K562 (cell line): ENCODE measurements around the gene DHX35. TPM values are rescaled to one million over a fixed set of nuclear protein-coding genes. Genes with fewer than 3 reads are reported as not detected.

Source experiments
- ATAC-seq: fragments of 200-7000 bp; cut with Tn5 transposase; 3 replicates; pipeline ENCODE4 v1.9.1; 2020; ENCODE audit warnings: moderate library complexity
- BruUV-seq: library from RNA; stranded (reverse); fragments of 400-500 nt; replicated peaks from 2 replicates; lab custom pipeline; 2021; lab: Mats Ljungman, UMichigan
- CTCF ChIA-PET: fragments of 300-600 bp; formaldehyde crosslinking; extraction: SDS; loops from one replicate; lab custom pipeline; 2021; ENCODE audit warnings: low intra/inter-chr PET ratio; lab: Yijun Ruan, JAX
- POLR2A ChIA-PET: fragments of 300-600, 350-650 bp; sonication (Branson Sonifier 250); formaldehyde crosslinking; extraction: SDS; loops from one replicate; lab custom pipeline; 2021; ENCODE audit warnings: antibody characterized with exemption, inconsistent platforms; lab: Yijun Ruan, JAX
- DNase-seq, 4 experiments: peaks; one replicate each; pipeline versions ENCODE4 v3.0.0 to v3.0.0-alpha.2; 2011 to 2018; ENCODE audit warnings: low spot score in 3 of 4, mixed read lengths in 3 of 4; ENCODE audit errors: extremely low read depth in 1 of 4
- FAIRE-seq: peaks from 2 replicates; lab custom pipeline; 2011; peaks lifted over from hg19 to GRCh38; lab: Jason Lieb, UNC
- H2AFZ ChIP-seq: 2 replicates; pipeline ENCODE4 v1.6.0; 2011; ENCODE audit warnings: low read depth, low read length, control low read depth, inconsistent platforms
- H3K27ac ChIP-seq: fragments of 200-600 bp; 3 replicates; pipeline ENCODE4 v1.8.0; 2011; ENCODE audit warnings: low read depth, mild to moderate bottlenecking, control low read depth, inconsistent platforms, low read length, moderate library complexity, mixed read lengths; ENCODE audit errors: extremely low read depth
- H3K27me3 ChIP-seq, 2 experiments: fragments of 300-600 bp in 1 of 2; 2 replicates in 1 of 2; 3 replicates in 1 of 2; pipeline versions ENCODE4 v1.6.0 to v1.8.0; 2011; ENCODE audit warnings: inconsistent platforms in 2 of 2, low read length in 2 of 2, mild to moderate bottlenecking in 1 of 2, mixed read lengths in 1 of 2, moderate library complexity in 1 of 2; ENCODE audit not compliant: control insufficient read depth in 2 of 2, insufficient read depth in 2 of 2
- H3K36me3 ChIP-seq: fragments of 300-600 bp; 3 replicates; pipeline ENCODE4 v1.8.0; 2011; ENCODE audit warnings: mild to moderate bottlenecking, low read length, inconsistent platforms; ENCODE audit not compliant: control insufficient read depth, insufficient read depth
- H3K4me1 ChIP-seq, 2 experiments: fragments of 200-600 bp in 1 of 2; replicated peaks in 1 of 2; 2 replicates in 1 of 2; 3 replicates in 1 of 2; pipeline versions ENCODE4 v1.5.1 to v1.8.0; 2011; ENCODE audit warnings: inconsistent platforms in 2 of 2, low read length in 2 of 2, mild to moderate bottlenecking in 1 of 2, mixed read lengths in 1 of 2, moderate library complexity in 1 of 2; ENCODE audit not compliant: control insufficient read depth in 2 of 2, insufficient read depth in 2 of 2
- H3K4me2 ChIP-seq: 2 replicates; pipeline ENCODE4 v1.6.1; 2011; ENCODE audit warnings: low read length, control low read depth, inconsistent platforms, mixed read lengths; ENCODE audit not compliant: insufficient read depth
- H3K4me3 ChIP-seq: fragments of 200-600 bp; sonication (generic), shearing (Covaris generic); 2 replicates; pipeline ENCODE4 v1.5.1; 2016; ENCODE audit warnings: control low read depth, inconsistent platforms
- H3K79me2 ChIP-seq: fragments of 200-600 bp; 3 replicates; pipeline ENCODE4 v1.8.0; 2011; ENCODE audit warnings: low read length, inconsistent platforms; ENCODE audit not compliant: control insufficient read depth, insufficient read depth
- H3K9ac ChIP-seq, 2 experiments: 2 replicates each; pipeline versions ENCODE4 v1.6.0 to v1.6.1; 2011; ENCODE audit warnings: low read depth in 2 of 2, low read length in 2 of 2, control low read depth in 1 of 2, inconsistent platforms in 1 of 2, mild to moderate bottlenecking in 1 of 2, mixed read lengths in 1 of 2; ENCODE audit not compliant: insufficient read depth in 1 of 2
- H3K9me1 ChIP-seq: one replicate; pipeline ENCODE4 v1.6.0; 2011; ENCODE audit warnings: inconsistent platforms, mild to moderate bottlenecking, low read length, moderate library complexity; ENCODE audit not compliant: control insufficient read depth, insufficient read depth
- H3K9me3 ChIP-seq: replicated peaks from 2 replicates; pipeline ENCODE4 v1.5.1; 2011; ENCODE audit warnings: low read depth, low read length, inconsistent platforms; ENCODE audit not compliant: control insufficient read depth, insufficient read depth
- H4K20me1 ChIP-seq: replicated peaks from 2 replicates; pipeline ENCODE4 v1.6.1; 2011; ENCODE audit warnings: low read length, inconsistent platforms, mixed read lengths; ENCODE audit not compliant: control insufficient read depth, insufficient read depth
- ARID1B ChIP-seq: fragments of 450-650 bp; IDR thresholded peaks from 2 replicates; pipeline ENCODE4 v1.6.1; 2016; ENCODE audit warnings: antibody characterized with exemption, mild to moderate bottlenecking, inconsistent platforms
- ARID2 ChIP-seq: fragments of 450-650 bp; IDR thresholded peaks from 2 replicates; pipeline ENCODE4 v1.6.1; 2017; ENCODE audit warnings: antibody characterized with exemption, mild to moderate bottlenecking
- CLOCK ChIP-seq: fragments of 250-450 bp; sonication (Bioruptor Pico); IDR thresholded peaks from 2 replicates; pipeline ENCODE4 v1.4.0; 2020; ENCODE audit warnings: mild to moderate bottlenecking, moderate library complexity, borderline replicate concordance
- ETV5 ChIP-seq: sonication (generic); formaldehyde crosslinking; IDR thresholded peaks from 2 replicates; pipeline ENCODE4 v1.4.0; 2020; ENCODE audit warnings: low read depth, mild to moderate bottlenecking, missing genetic modification reagents
- HNRNPK ChIP-seq: fragments of 200-400 bp; formaldehyde crosslinking; IDR thresholded peaks from one replicate; pipeline ENCODE4 v1.6.1; 2018; ENCODE audit warnings: mild to moderate bottlenecking, low read depth, low read length; ENCODE audit not compliant: poor library complexity, severe bottlenecking
- NR2C2 ChIP-seq, 2 experiments: fragments of 200-800 bp in 1 of 2; sonication (Bioruptor generic) in 1 of 2; sonication (generic) in 1 of 2; formaldehyde crosslinking in 1 of 2; IDR thresholded peaks; 2 replicates each; pipeline versions ENCODE4 v1.6.1 to v1.8.0; 2016 to 2022; ENCODE audit warnings: mild to moderate bottlenecking in 1 of 2, missing compliant biosample characterization in 1 of 2, missing genetic modification characterization in 1 of 2, missing genetic modification reagents in 1 of 2
- RBBP5 ChIP-seq: fragments of 200-600 bp; sonication (generic); IDR thresholded peaks from 2 replicates; pipeline ENCODE4 v1.6.1; 2012; ENCODE audit warnings: borderline replicate concordance, mild to moderate bottlenecking, low read length, control low read depth, inconsistent platforms; ENCODE audit not compliant: insufficient read depth, poor library complexity, severe bottlenecking
- SREBF1 ChIP-seq: fragments of 150-350 bp; IDR thresholded peaks from 2 replicates; pipeline ENCODE4 v1.6.1; 2014; ENCODE audit warnings: antibody characterized with exemption, low read depth, low read length, borderline replicate concordance
- WGBS: fragments of 100-300 bp; shearing (Covaris generic); methylation state at CpG from one replicate; pipeline ENCODE4 v1.1.6; 2016; ENCODE audit warnings: low coverage, mixed read lengths; ENCODE audit not compliant: insufficient coverage; ENCODE audit errors: missing lambda C conversion rate; 5-methylcytosine and 5-hydroxymethylcytosine counted together
- in situ Hi-C: fragments of 300-500 bp; cut with MboI; formaldehyde crosslinking; loops from 4 replicates; pipeline ENCODE4 v1.15.0; 2018; ENCODE audit warnings: inconsistent platforms, mixed read lengths
- intact Hi-C: fragments of 100-400 bp; cut with micrococcal nuclease; formaldehyde crosslinking; loops from 2 replicates; pipeline ENCODE4 v1.14.2; 2022
- polyA plus RNA-seq, 8 experiments: library from polyadenylated mRNA; depleted of rRNA in 4 of 8; stranded (reverse) in 5 of 8; unstranded in 3 of 8; fragments of >200 nt; fragmentation: Nextera tagmentation in 2 of 8; fragmentation: Illumina TruSeq in 1 of 8; extraction: Ambion mirVana in 2 of 8; extraction: Trizol in 1 of 8; gene quantifications; 2 replicates each; pipeline versions ENCODE4 v1.2.1 to v1.2.3, GENCODE V29; 2011 to 2014; ENCODE audit warnings: inconsistent platforms in 1 of 8, missing spikeins in 1 of 8
- total RNA-seq, 7 experiments: library from RNA; depleted of rRNA in 6 of 7; stranded (reverse); fragments of >200 nt in 6 of 7; fragmentation: Illumina TruSeq in 2 of 7; extraction: Trizol in 2 of 7; gene quantifications; 2 replicates each; pipeline versions ENCODE4 v1.2.1 to v1.2.3, GENCODE V29; 2011 to 2021; ENCODE audit warnings: low replicate concordance in 1 of 7
- TF ChIP-seq, protein P1 (sequence below), 2 experiments: fragments of 450-650 bp in 1 of 2; IDR thresholded peaks; 2 replicates each; pipeline ENCODE4 v1.6.1; 2011 to 2017; ENCODE audit warnings: low read depth in 2 of 2, antibody characterized with exemption in 1 of 2, borderline replicate concordance in 1 of 2, low read length in 1 of 2, mild to moderate bottlenecking in 1 of 2, mixed read lengths in 1 of 2; ENCODE audit not compliant: control insufficient read depth in 1 of 2
- TF ChIP-seq, protein P2 (sequence below): fragments of 250-450 bp; sonication (Bioruptor Pico); IDR thresholded peaks from 2 replicates; pipeline ENCODE4 v1.4.0; 2020; ENCODE audit warnings: mild to moderate bottlenecking, moderate library complexity

The DHX35 gene
- total and polyA plus RNA-seq, 9 of the 15 experiments (the other 6 are each of a cell fraction or from before 2014, with no cell fraction given), result 6.5 to 25.6 (median 16.9) TPM

DNA sequence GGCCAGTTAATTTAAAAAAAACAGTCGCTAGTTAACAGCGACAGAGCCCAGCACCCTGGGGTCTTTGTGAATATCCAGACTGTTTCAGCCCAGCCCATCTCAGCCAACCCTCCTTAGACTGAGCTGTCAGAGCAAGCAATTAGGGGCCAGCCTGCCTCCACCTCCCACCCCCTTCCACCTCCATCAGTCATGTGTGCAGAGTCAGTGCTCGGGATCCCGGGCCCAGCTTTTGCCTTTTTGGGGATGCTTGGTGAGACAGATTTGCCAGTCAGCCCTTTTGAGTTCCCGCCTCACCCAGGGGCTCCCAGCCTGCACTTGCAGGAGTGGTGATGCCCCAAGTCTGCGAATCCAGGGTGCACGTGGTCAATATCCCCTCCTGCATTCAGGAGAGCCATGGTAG is 42.5 kb upstream of the DHX35 start:
- Histone ChIP-seq H3K27ac (no peak overlapping the region), H3K9me1 (no peaks in the 10 kb centered on the region), H3K9me3 (no peaks in the 10 kb centered on the region), H3K27me3 (peaks cover 0 to 16% of the 10 kb centered on the region in 2 experiments; a peak in 2 of 5 replicates), H2AFZ (no peak overlapping the region), H3K4me2 (no peak overlapping the region), H3K36me3 (no peaks in the 10 kb centered on the region), H4K20me1 (no peaks in the 10 kb centered on the region), H3K79me2 (no peaks in the 10 kb centered on the region), H3K9ac (no peak overlapping the region), H3K4me1 (no peaks in the 10 kb centered on the region; a peak in 1 of 5 replicates), H3K4me3 (no peak overlapping the region)
- ATAC-seq (no peak), FAIRE-seq (no peak), DNase-seq (no peak)
- POLR2A ChIA-PET, result interaction anchor here (0.5 to 1.6 kb wide), 3 partner anchors 9 to 71 kb away, joined by 3 to 4 read pairs (median 3); no protein-coding TSS in a partner anchor
- CTCF ChIA-PET, result no interaction called here
- no TSS peak for BruUV-seq
- in situ Hi-C loops, result no loop called here
- TF ChIP-seq, protein P1, sequence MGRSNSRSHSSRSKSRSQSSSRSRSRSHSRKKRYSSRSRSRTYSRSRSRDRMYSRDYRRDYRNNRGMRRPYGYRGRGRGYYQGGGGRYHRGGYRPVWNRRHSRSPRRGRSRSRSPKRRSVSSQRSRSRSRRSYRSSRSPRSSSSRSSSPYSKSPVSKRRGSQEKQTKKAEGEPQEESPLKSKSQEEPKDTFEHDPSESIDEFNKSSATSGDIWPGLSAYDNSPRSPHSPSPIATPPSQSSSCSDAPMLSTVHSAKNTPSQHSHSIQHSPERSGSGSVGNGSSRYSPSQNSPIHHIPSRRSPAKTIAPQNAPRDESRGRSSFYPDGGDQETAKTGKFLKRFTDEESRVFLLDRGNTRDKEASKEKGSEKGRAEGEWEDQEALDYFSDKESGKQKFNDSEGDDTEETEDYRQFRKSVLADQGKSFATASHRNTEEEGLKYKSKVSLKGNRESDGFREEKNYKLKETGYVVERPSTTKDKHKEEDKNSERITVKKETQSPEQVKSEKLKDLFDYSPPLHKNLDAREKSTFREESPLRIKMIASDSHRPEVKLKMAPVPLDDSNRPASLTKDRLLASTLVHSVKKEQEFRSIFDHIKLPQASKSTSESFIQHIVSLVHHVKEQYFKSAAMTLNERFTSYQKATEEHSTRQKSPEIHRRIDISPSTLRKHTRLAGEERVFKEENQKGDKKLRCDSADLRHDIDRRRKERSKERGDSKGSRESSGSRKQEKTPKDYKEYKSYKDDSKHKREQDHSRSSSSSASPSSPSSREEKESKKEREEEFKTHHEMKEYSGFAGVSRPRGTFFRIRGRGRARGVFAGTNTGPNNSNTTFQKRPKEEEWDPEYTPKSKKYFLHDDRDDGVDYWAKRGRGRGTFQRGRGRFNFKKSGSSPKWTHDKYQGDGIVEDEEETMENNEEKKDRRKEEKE (IDR thresholded peaks at IDR 0.05; ENCODE audit: borderline replicate concordance in 1 of 2, control insufficient read depth in 1 of 2, low read depth in 2 of 2, low read length in 1 of 2), result no peak
- no peak for TF ChIP-seq RBBP5
- TF ChIP-seq HNRNPK, result no peak
- no peak for TF ChIP-seq NR2C2 (CRISPR knock-in tag; IDR thresholded peaks at IDR 0.05)
- no peak for TF ChIP-seq NR2C2 (tag; IDR thresholded peaks at IDR 0.05)
- TF ChIP-seq CLOCK (CRISPR knock-in tag), result no peak
- TF ChIP-seq ETV5, result no peak
- TF ChIP-seq, protein P2, sequence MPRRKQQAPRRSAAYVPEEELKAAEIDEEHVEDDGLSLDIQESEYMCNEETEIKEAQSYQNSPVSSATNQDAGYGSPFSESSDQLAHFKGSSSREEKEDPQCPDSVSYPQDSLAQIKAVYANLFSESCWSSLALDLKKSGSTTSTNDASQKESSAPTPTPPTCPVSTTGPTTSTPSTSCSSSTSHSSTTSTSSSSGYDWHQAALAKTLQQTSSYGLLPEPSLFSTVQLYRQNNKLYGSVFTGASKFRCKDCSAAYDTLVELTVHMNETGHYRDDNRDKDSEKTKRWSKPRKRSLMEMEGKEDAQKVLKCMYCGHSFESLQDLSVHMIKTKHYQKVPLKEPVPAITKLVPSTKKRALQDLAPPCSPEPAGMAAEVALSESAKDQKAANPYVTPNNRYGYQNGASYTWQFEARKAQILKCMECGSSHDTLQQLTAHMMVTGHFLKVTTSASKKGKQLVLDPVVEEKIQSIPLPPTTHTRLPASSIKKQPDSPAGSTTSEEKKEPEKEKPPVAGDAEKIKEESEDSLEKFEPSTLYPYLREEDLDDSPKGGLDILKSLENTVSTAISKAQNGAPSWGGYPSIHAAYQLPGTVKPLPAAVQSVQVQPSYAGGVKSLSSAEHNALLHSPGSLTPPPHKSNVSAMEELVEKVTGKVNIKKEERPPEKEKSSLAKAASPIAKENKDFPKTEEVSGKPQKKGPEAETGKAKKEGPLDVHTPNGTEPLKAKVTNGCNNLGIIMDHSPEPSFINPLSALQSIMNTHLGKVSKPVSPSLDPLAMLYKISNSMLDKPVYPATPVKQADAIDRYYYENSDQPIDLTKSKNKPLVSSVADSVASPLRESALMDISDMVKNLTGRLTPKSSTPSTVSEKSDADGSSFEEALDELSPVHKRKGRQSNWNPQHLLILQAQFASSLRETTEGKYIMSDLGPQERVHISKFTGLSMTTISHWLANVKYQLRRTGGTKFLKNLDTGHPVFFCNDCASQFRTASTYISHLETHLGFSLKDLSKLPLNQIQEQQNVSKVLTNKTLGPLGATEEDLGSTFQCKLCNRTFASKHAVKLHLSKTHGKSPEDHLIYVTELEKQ (CRISPR knock-in tag), result no peak
- TF ChIP-seq SREBF1, result no peak
- TF ChIP-seq ARID2, result no peak
- no peak for TF ChIP-seq ARID1B
- intact Hi-C loops, result no loop called here
- WGBS, result 41% methylated on average over 7 of the region's 7 CpGs
